HEK293 (cell line): Measurements from ENCODE around the gene VN1R2.

Experiments used
- IKZF3 ChIP-seq: fragments of 450-650 bp; IDR thresholded peaks from 2 replicates; pipeline ENCODE4 v1.5.0; 2018; ENCODE audit warnings: missing biosample characterization, mild to moderate bottlenecking, missing genetic modification characterization, moderate library complexity
- MEIS1 ChIP-seq: sonication (generic); formaldehyde crosslinking; IDR thresholded peaks from 2 replicates; pipeline ENCODE4 v1.8.1; 2022; ENCODE audit warnings: missing genetic modification reagents, mild to moderate bottlenecking, borderline replicate concordance
- REPIN1 ChIP-seq: fragments of 450-650 bp; formaldehyde crosslinking; IDR thresholded peaks from 2 replicates; pipeline ENCODE4 v1.5.1; 2017; ENCODE audit warnings: missing biosample characterization, missing genetic modification characterization, low read depth
- ZNF335 ChIP-seq: fragments of 450-650 bp; formaldehyde crosslinking; conservative IDR thresholded peaks from 2 replicates; pipeline ENCODE4 v1.5.1; 2016; ENCODE audit warnings: missing biosample characterization, missing genetic modification characterization
- ZNF398 ChIP-seq: fragments of 450-650 bp; formaldehyde crosslinking; IDR thresholded peaks from 2 replicates; pipeline ENCODE4 v1.5.1; 2017; ENCODE audit warnings: missing biosample characterization, missing genetic modification characterization
- ZNF792 ChIP-seq: fragments of 450-650 bp; formaldehyde crosslinking; IDR thresholded peaks from 2 replicates; pipeline ENCODE4 v1.5.1; 2016; ENCODE audit warnings: missing biosample characterization, missing genetic modification characterization
- TF ChIP-seq, protein P1 (sequence below): fragments of 450-650 bp; formaldehyde crosslinking; IDR thresholded peaks from 2 replicates; pipeline ENCODE4 v1.5.1; 2016; ENCODE audit warnings: missing biosample characterization, missing genetic modification characterization
- TF ChIP-seq, protein P2 (sequence below): fragments of 450-650 bp; formaldehyde crosslinking; IDR thresholded peaks from 2 replicates; pipeline ENCODE4 v1.5.1; 2016; ENCODE audit warnings: missing biosample characterization, missing genetic modification characterization

GRCh38 chr19:53275480-53275879 lies 17.4 kb downstream of the VN1R2 start:
- TF ChIP-seq, protein P1, sequence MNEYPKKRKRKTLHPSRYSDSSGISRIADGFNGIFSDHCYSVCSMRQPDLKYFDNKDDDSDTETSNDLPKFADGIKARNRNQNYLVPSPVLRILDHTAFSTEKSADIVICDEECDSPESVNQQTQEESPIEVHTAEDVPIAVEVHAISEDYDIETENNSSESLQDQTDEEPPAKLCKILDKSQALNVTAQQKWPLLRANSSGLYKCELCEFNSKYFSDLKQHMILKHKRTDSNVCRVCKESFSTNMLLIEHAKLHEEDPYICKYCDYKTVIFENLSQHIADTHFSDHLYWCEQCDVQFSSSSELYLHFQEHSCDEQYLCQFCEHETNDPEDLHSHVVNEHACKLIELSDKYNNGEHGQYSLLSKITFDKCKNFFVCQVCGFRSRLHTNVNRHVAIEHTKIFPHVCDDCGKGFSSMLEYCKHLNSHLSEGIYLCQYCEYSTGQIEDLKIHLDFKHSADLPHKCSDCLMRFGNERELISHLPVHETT (tag by site-specific recombination) = no peak
- TF ChIP-seq, protein P2, sequence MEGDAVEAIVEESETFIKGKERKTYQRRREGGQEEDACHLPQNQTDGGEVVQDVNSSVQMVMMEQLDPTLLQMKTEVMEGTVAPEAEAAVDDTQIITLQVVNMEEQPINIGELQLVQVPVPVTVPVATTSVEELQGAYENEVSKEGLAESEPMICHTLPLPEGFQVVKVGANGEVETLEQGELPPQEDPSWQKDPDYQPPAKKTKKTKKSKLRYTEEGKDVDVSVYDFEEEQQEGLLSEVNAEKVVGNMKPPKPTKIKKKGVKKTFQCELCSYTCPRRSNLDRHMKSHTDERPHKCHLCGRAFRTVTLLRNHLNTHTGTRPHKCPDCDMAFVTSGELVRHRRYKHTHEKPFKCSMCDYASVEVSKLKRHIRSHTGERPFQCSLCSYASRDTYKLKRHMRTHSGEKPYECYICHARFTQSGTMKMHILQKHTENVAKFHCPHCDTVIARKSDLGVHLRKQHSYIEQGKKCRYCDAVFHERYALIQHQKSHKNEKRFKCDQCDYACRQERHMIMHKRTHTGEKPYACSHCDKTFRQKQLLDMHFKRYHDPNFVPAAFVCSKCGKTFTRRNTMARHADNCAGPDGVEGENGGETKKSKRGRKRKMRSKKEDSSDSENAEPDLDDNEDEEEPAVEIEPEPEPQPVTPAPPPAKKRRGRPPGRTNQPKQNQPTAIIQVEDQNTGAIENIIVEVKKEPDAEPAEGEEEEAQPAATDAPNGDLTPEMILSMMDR (tag by site-specific recombination) = no peak
- TF ChIP-seq REPIN1 (tag by site-specific recombination) (no peak), MEIS1 (CRISPR knock-in tag) (no peak), ZNF792 (tag by site-specific recombination) (no peak), IKZF3 (tag by site-specific recombination) (no peak), ZNF335 (tag by site-specific recombination) (no peak), ZNF398 (tag by site-specific recombination) (no peak)
